Measurements from ENCODE around the gene TPPP3. TPM values are rescaled to one million over a fixed set of nuclear protein-coding genes. Genes with fewer than 3 reads are reported as not detected.

Gene TPPP3
- total RNA-seq, 1 donor from 2014 or later, result not detected

GRCh38 chr16:67398546-67399217, 5.4 kb upstream of the TPPP3 start:
- no peak for DNase-seq (ENCODE audit: low read depth)
- no peak for TF ChIP-seq CTCF (conservative IDR thresholded peaks at IDR 0.05; ENCODE audit: low read depth, low read length)
- H3K4me3 ChIP-seq (ENCODE audit: low read depth, low read length), result no peak overlapping the region

- H3K4me3 ChIP-seq (ENCODE audit: low read depth, low read length), result no peak overlapping the region
- TF ChIP-seq CTCF (conservative IDR thresholded peaks at IDR 0.05; ENCODE audit: low read depth, low read length), result peak; percentile 58
- no peak for DNase-seq (ENCODE audit: low read depth)
These were observed 4.7 kb upstream of the TPPP3 start for GRCh38 chr16:67397812-67398545.

GRCh38 chr16:67397036-67397801, 3.9 kb upstream of the TPPP3 start:
- no peak for DNase-seq (ENCODE audit: low read depth)
- no peak for TF ChIP-seq CTCF (conservative IDR thresholded peaks at IDR 0.05; ENCODE audit: low read depth, low read length)
- H3K4me3 ChIP-seq (ENCODE audit: low read depth, low read length), result no peak overlapping the region

DNA sequence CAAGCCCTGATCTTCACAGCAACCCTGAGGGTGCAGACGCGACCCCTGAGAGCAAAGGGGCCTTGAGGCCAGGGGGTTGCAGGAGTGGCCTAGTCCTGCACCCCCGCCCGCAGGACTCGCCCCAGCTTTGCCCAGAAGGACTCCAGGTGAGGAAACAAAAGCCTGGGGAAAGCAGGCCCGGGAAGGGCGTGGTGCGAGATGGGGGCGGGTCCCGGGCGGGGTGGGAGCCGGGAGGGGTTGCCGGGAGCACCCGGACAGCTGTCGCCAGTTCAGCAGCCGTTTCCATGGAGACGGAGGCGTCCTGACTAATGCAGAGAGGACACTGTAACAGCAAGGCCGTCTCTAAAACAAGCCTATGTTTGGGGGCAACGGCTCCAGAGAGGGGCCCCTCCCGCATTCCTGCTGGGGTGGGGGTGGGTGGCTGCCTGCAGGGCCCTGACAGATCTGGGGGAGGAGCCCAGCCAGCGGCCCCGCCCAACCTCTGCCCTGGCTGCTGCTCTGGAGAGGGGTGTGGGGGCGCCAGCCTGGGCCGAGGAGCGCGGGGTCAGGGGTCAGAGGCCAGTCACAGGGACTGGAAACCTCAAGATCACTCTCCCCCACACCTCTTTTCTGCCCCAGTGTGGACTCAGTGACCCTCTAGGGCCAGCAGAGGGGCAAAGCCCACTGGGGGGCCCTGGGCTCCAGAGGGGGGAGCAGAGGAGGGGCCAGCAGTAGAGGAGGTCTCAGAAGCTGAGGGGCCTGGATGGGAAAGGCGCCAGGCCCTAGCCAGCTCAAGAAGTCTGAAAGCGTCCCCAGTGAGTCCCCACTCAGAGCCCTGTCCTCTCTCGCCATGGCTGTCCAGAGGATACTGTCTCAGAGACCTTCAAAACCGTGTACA, 3.1 kb upstream of the TPPP3 start:
- no peak for DNase-seq (ENCODE audit: low read depth)
- no peak overlapping the region for H3K4me3 ChIP-seq (ENCODE audit: low read depth, low read length)
- TF ChIP-seq CTCF (conservative IDR thresholded peaks at IDR 0.05; ENCODE audit: low read depth, low read length), result no peak

DNA sequence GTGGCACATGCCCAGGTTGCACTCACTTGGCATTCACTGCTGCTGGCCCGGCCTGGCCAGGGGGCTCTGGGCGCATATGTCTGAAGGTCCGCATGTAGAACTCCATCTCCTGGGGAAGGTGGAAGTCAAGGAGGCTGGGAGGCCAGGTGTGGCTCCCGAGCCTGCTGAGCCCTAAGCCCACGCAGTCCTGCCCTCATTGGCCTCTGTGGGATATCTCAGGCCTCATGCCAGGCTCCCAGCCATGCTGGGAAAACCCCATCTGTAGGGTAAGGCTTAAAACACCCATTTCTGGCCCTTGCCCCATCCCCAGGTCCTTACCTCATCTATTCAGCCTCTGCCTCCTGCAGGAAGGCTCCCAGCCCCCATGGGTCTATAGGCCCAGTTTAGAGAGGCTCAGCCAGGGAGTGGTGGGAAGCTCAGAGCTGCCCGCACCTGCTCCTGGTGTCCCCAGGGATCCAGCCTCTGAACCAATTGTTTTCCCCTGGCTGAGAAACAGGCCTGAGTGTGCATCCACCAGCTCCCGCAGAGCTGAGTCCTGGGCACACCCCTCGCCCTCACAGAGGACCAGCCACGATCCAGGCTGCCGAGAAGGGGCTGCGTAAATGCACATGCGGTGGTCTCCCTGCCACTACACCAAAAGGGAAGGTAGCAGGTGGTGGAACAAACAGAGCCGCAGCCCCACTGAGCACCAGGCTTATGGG, 2.3 kb upstream of the TPPP3 start:
- no peak for DNase-seq (ENCODE audit: low read depth)
- H3K4me3 ChIP-seq (ENCODE audit: low read depth, low read length), result no peak overlapping the region
- no peak for TF ChIP-seq CTCF (conservative IDR thresholded peaks at IDR 0.05; ENCODE audit: low read depth, low read length)

DNA sequence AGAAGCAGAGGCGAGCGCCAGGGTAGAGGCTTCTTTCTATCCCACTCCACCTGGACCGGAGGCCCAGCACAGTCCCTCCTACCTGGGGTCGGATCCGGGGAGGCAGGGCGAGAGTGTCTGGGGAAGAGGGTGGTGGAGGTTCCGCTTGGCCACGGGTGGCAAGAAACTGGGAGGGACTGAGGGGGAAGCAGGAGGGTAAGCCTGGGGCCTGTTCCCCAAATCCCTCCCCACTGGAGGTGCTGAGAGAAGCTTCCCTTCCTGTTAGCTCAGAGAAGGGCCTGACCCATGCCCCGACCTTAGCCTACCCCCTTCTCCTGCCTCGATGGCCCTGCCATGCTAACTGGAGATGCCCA, 1.8 kb upstream of the TPPP3 start:
- no peak for DNase-seq (ENCODE audit: low read depth)
- TF ChIP-seq CTCF (conservative IDR thresholded peaks at IDR 0.05; ENCODE audit: low read depth, low read length), result no peak
- no peak overlapping the region for H3K4me3 ChIP-seq (ENCODE audit: low read depth, low read length)
